Common myeloid progenitor, CD34-positive (primary cell): ENCODE results near the gene HDAC11.
"Not testable (repeated sequence)": the region's sequence is repeated elsewhere in the genome, so short reads cannot be mapped to it uniquely, and the experiment has no call there.

ENCODE experiments used
- CTCF ChIA-PET: fragments of 350-600 bp; sonication (Branson Sonifier 250); formaldehyde crosslinking; loops from one replicate; lab custom pipeline; 2021; ENCODE audit warnings: antibody characterized with exemption; lab: Charles Lee
- POLR2A ChIA-PET: fragments of 350-600 bp; sonication (Branson Sonifier 250); formaldehyde crosslinking; loops from one replicate; lab custom pipeline; 2021; ENCODE audit warnings: antibody characterized with exemption; lab: Charles Lee
- DNase-seq, 3 donors: peaks; one replicate each; pipeline versions ENCODE4 v3.0.0 to v3.0.0-alpha.2; 2013
- H3K27ac ChIP-seq, 2 experiments: 1 replicate in 1 of 2; 2 replicates in 1 of 2; pipeline ENCODE4 v1.7.0; 2013; ENCODE audit warnings: inconsistent platforms in 2 of 2, low read length in 2 of 2, mild to moderate bottlenecking in 2 of 2, low read depth in 1 of 2, moderate library complexity in 1 of 2; ENCODE audit not compliant: severe bottlenecking in 2 of 2, insufficient read depth in 1 of 2, poor library complexity in 1 of 2
- H3K27me3 ChIP-seq, 5 experiments: replicated peaks in 2 of 5; 1 replicate in 3 of 5; 2 replicates in 2 of 5; pipeline versions ENCODE4 v1.6.1 to v1.7.0; 2013; ENCODE audit warnings: low read length in 4 of 5, mild to moderate bottlenecking in 2 of 5, moderate library complexity in 2 of 5, inconsistent platforms in 1 of 5; ENCODE audit not compliant: insufficient read depth in 5 of 5, control insufficient read depth in 4 of 5
- H3K36me3 ChIP-seq, 4 experiments: 1 replicate in 2 of 4; 2 replicates in 2 of 4; pipeline versions ENCODE4 v1.6.1 to v1.7.0; 2013; ENCODE audit warnings: low read length in 3 of 4, control low read depth in 1 of 4, mild to moderate bottlenecking in 1 of 4; ENCODE audit not compliant: control insufficient read depth in 4 of 4, insufficient read depth in 4 of 4
- H3K4me1 ChIP-seq, 4 experiments: 1 replicate in 3 of 4; 2 replicates in 1 of 4; pipeline versions ENCODE4 v1.6.1 to v1.7.1; 2013; ENCODE audit warnings: low read length in 3 of 4, mild to moderate bottlenecking in 3 of 4, control low read depth in 1 of 4, inconsistent platforms in 1 of 4, moderate library complexity in 1 of 4; ENCODE audit not compliant: control insufficient read depth in 4 of 4, insufficient read depth in 4 of 4; ENCODE audit errors: control extremely low read depth in 1 of 4
- H3K4me3 ChIP-seq, 7 experiments: 1 replicate in 4 of 7; 2 replicates in 3 of 7; pipeline versions ENCODE4 v1.5.1 to v1.7.0; 2013; ENCODE audit warnings: mild to moderate bottlenecking in 7 of 7, low read length in 6 of 7, moderate library complexity in 6 of 7, inconsistent platforms in 2 of 7, low read depth in 2 of 7, control low read depth in 1 of 7; ENCODE audit not compliant: insufficient read depth in 4 of 7, control insufficient read depth in 1 of 7; ENCODE audit errors: extremely low read depth in 1 of 7
- H3K9me3 ChIP-seq, 5 experiments: 1 replicate in 4 of 5; 2 replicates in 1 of 5; pipeline versions ENCODE4 v1.6.1 to v1.7.1; 2013; ENCODE audit warnings: low read length in 4 of 5, mild to moderate bottlenecking in 2 of 5, inconsistent platforms in 1 of 5, low read depth in 1 of 5, moderate library complexity in 1 of 5; ENCODE audit not compliant: control insufficient read depth in 4 of 5, insufficient read depth in 2 of 5; ENCODE audit errors: control extremely low read depth in 1 of 5
- WGBS: methylation state at CpG from one replicate; pipeline ENCODE4 v1.1.5; 2013; ENCODE audit not compliant: insufficient coverage; 5-methylcytosine and 5-hydroxymethylcytosine counted together

HDAC11 gene

GRCh38 chr3:13517253-13517977 lies 37.3 kb downstream of the HDAC11 start:
- Histone ChIP-seq H3K36me3 (no peaks in the 10 kb centered on the region), H3K4me1 (peaks cover 0 to 4% (median 0%) of the 10 kb centered on the region in 4 experiments), H3K4me3 (no peak overlapping the region), H3K9me3 (no peaks in the 10 kb centered on the region), H3K27me3 (no peaks in the 10 kb centered on the region), H3K27ac (no peak overlapping the region)
- WGBS: 87% methylated on average over 12 of the region's 18 CpGs
- CTCF ChIA-PET: interaction anchor here (0.8 to 1.0 kb wide), 2 partner anchors 15 to 131 kb away, joined by 3 read pairs; no protein-coding TSS in a partner anchor
- no peak for DNase-seq
- POLR2A ChIA-PET: no interaction called here

GRCh38 chr3:13518516-13518953 lies 38.4 kb downstream of the HDAC11 start:
- H3K27me3 ChIP-seq: no peaks in the 10 kb centered on the region
- no peak for DNase-seq
- H3K4me3 ChIP-seq: no peak overlapping the region
- 98% methylated on average over 14 of the region's 15 CpGs for whole genome bisulfite sequencing
- ChIA-PET CTCF (no interaction called here), POLR2A (no interaction called here)
- no peak overlapping the region for H3K27ac ChIP-seq
- H3K9me3 ChIP-seq: no peaks in the 10 kb centered on the region
- no peaks in the 10 kb centered on the region for H3K36me3 ChIP-seq
- peaks cover 0 to 4% (median 0%) of the 10 kb centered on the region in 4 experiments for H3K4me1 ChIP-seq

- Histone ChIP-seq H3K9me3 (no peaks in the 10 kb centered on the region), H3K4me3 (no peak overlapping the region), H3K36me3 (no peaks in the 10 kb centered on the region), H3K27ac (no peak overlapping the region), H3K27me3 (no peaks in the 10 kb centered on the region), H3K4me1 (peaks cover 0 to 4% (median 0%) of the 10 kb centered on the region in 4 experiments)
- 98% methylated on average over 11 of the region's 19 CpGs for WGBS
- ChIA-PET CTCF (interaction anchor here (0.8 to 1.0 kb wide), 2 partner anchors 9 to 24 kb away, joined by 3 read pairs; no protein-coding TSS in a partner anchor), POLR2A (no interaction called here)
- DNase-seq: no peak
These were observed 39.1 kb downstream of the HDAC11 start for GRCh38 chr3:13519006-13519791.

- CTCF ChIA-PET: interaction anchor here (1.0 to 1.8 kb wide), 3 partner anchors 8 to 20 kb away, joined by 3 to 6 read pairs (median 3); no protein-coding TSS in a partner anchor
- no peak for DNase-seq
- POLR2A ChIA-PET: no interaction called here
- H3K36me3 ChIP-seq: no peaks in the 10 kb centered on the region
- H3K9me3 ChIP-seq: no peaks in the 10 kb centered on the region
- 97% methylated on average over 7 of the region's 9 CpGs for WGBS
- H3K4me1 ChIP-seq: no peaks in the 10 kb centered on the region
- no peak overlapping the region for H3K4me3 ChIP-seq
- H3K27ac ChIP-seq: no peak overlapping the region
- no peaks in the 10 kb centered on the region for H3K27me3 ChIP-seq
These were observed 40.3 kb downstream of the HDAC11 start for GRCh38 chr3:13520326-13520880.

- CTCF ChIA-PET: interaction anchor here (1.3 to 1.8 kb wide), 2 partner anchors 8 to 21 kb away, joined by 3 to 6 read pairs; no protein-coding TSS in a partner anchor
- 57% methylated on average over 5 of the region's 6 CpGs for WGBS
- DNase-seq: no peak
- no peaks in the 10 kb centered on the region for H3K36me3 ChIP-seq
- H3K27ac ChIP-seq: no peak overlapping the region
- no peaks in the 10 kb centered on the region for H3K4me1 ChIP-seq
- POLR2A ChIA-PET: no interaction called here
- no peak overlapping the region for H3K4me3 ChIP-seq
- H3K9me3 ChIP-seq: no peaks in the 10 kb centered on the region
- no peaks in the 10 kb centered on the region for H3K27me3 ChIP-seq
These were observed 41.2 kb downstream of the HDAC11 start for GRCh38 chr3:13521309-13521708.

- H3K27ac ChIP-seq, DNase-seq, H3K9me3 ChIP-seq, POLR2A ChIA-PET, H3K4me1 ChIP-seq, H3K4me3 ChIP-seq, H3K27me3 ChIP-seq, H3K36me3 ChIP-seq: not testable (repeated sequence)
- CTCF ChIA-PET: interaction anchor here (1.8 kb wide), 1 partner anchor 22 kb away, joined by 6 read pairs; no protein-coding TSS in a partner anchor
- 83% methylated on average over 1 of the region's 2 CpGs for whole genome bisulfite sequencing
These were observed 41.6 kb downstream of the HDAC11 start for GRCh38 chr3:13521749-13522148.
